Right lobe of liver (tissue), 4 donors: Measurements from ENCODE around the gene C6orf132.

Source experiments
- POLR2A ChIP-seq: fragments of 450-650 bp; IDR thresholded peaks from one replicate; pipeline ENCODE4 v1.6.1; 2017; ENCODE audit warnings: antibody characterized with exemption, mild to moderate bottlenecking
- TF ChIP-seq, protein P1 (sequence below), 4 donors: fragments of 200-600 bp in 3 of 4; fragments of 450-650 bp in 1 of 4; IDR thresholded peaks; one replicate each; pipeline versions ENCODE4 v1.5.1 to v1.8.0; 2016 to 2022; ENCODE audit warnings: antibody characterized with exemption in 4 of 4, mild to moderate bottlenecking in 2 of 4
- donor health status: DM: no; HTN: no; CAD: no.
- donor health status: DM: no; HTN: no; CAD: no.
- donor health status: DM: no; HTN: yes; CAD: no.

DNA sequence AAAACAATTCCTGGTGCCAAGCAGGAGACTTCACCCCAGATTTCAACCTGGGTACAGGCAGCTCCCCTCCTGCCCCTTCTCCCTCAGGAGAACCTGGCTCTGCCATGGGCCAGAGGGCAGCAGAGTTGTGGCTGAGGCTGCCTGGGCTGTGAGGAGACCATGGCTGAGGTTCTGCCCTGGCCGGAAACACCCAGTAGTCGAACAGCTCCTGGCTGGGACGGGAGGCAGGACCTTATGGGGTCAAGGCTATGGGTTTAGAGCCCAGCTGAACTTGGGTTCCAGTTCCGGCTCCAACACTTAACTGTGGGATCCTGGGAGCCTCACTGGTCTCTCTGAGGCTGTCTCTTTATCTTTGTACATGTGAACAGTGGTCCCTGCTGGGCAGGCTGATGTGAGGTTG is 8.5 kb downstream of the C6orf132 start:
- TF ChIP-seq POLR2A, result no peak
- TF ChIP-seq, protein P1, sequence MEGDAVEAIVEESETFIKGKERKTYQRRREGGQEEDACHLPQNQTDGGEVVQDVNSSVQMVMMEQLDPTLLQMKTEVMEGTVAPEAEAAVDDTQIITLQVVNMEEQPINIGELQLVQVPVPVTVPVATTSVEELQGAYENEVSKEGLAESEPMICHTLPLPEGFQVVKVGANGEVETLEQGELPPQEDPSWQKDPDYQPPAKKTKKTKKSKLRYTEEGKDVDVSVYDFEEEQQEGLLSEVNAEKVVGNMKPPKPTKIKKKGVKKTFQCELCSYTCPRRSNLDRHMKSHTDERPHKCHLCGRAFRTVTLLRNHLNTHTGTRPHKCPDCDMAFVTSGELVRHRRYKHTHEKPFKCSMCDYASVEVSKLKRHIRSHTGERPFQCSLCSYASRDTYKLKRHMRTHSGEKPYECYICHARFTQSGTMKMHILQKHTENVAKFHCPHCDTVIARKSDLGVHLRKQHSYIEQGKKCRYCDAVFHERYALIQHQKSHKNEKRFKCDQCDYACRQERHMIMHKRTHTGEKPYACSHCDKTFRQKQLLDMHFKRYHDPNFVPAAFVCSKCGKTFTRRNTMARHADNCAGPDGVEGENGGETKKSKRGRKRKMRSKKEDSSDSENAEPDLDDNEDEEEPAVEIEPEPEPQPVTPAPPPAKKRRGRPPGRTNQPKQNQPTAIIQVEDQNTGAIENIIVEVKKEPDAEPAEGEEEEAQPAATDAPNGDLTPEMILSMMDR (IDR thresholded peaks at IDR 0.05), result no peak
